WTC11 (cell line): ENCODE results near the gene SH2B3.

ENCODE experiments used
- JUN ChIP-seq: sonication (generic); formaldehyde crosslinking; IDR thresholded peaks from 2 replicates; pipeline ENCODE4 v1.8.0; 2023; ENCODE audit warnings: mild to moderate bottlenecking, missing genetic modification reagents
- SP1 ChIP-seq: sonication (generic); formaldehyde crosslinking; conservative IDR thresholded peaks from 2 replicates; pipeline ENCODE4 v1.8.1; 2022; ENCODE audit warnings: missing genetic modification reagents
- ZMAT4 ChIP-seq: fragments of 250-450 bp; sonication (Bioruptor Pico); IDR thresholded peaks from 2 replicates; pipeline ENCODE4 v1.9.0; 2021; ENCODE audit warnings: mild to moderate bottlenecking
- TF ChIP-seq, protein P1 (sequence below): fragments of 200-600 bp; IDR thresholded peaks from 2 replicates; pipeline ENCODE4 v1.8.0; 2022; ENCODE audit warnings: antibody characterized with exemption

DNA sequence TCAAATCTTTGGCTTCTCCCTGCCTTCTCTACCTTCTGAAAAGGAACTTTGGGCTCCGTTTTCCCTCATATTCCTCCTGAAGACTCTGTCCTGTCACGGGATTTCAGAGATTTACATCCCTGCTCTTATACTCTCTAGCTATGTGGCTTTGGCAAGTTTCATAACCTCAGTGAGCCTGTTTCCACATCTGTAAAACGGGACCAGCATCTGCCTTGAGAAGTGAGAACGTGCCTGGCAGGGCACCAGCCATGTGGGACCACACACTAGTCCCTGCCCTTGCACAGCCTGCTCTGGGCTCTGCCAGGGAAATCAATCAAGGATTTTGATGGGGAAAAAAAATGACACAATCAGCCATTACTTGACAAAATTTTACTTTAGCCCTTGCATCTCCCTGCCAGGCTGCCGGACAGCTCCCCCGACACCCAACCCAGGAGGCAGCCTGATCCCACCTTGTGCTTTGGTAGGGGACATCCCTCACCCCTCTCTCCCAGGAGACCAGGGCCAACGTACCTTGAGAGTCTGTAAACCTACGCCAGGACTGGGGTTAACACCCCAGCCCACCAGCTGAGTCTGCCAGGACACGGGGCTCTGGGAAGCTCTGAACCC, 45.3 kb upstream of the SH2B3 start:
- TF ChIP-seq ZMAT4, result no peak
- no peak for TF ChIP-seq SP1
- no peak for TF ChIP-seq JUN (CRISPR knock-in tag)
- TF ChIP-seq, protein P1, sequence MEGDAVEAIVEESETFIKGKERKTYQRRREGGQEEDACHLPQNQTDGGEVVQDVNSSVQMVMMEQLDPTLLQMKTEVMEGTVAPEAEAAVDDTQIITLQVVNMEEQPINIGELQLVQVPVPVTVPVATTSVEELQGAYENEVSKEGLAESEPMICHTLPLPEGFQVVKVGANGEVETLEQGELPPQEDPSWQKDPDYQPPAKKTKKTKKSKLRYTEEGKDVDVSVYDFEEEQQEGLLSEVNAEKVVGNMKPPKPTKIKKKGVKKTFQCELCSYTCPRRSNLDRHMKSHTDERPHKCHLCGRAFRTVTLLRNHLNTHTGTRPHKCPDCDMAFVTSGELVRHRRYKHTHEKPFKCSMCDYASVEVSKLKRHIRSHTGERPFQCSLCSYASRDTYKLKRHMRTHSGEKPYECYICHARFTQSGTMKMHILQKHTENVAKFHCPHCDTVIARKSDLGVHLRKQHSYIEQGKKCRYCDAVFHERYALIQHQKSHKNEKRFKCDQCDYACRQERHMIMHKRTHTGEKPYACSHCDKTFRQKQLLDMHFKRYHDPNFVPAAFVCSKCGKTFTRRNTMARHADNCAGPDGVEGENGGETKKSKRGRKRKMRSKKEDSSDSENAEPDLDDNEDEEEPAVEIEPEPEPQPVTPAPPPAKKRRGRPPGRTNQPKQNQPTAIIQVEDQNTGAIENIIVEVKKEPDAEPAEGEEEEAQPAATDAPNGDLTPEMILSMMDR, result no peak
